SH-SY5Y (cell line): ENCODE measurements around the gene PCNX1.

Experiments used
- GATA2 ChIP-seq: IDR thresholded peaks from 2 replicates; pipeline ENCODE4 v1.6.1; 2011; ENCODE audit warnings: mild to moderate bottlenecking, low read depth, low read length
- GATA3 ChIP-seq: IDR thresholded peaks from 2 replicates; pipeline ENCODE4 v1.6.1; 2011; ENCODE audit warnings: low read depth, mild to moderate bottlenecking, low read length, moderate library complexity

GRCh38 chr14:71148627-71149026, 241.4 kb downstream of the PCNX1 start:
- TF ChIP-seq GATA2 (no peak), GATA3 (no peak)
